OCI-LY1 (cell line): ENCODE results near the gene SLC30A3.

ENCODE experiments used
- H2AFZ ChIP-seq: fragments of 200-600 bp; sonication (generic), shearing (Covaris generic); 2 replicates; pipeline ENCODE4 v1.6.0; 2014; ENCODE audit warnings: antibody characterized with exemption, mild to moderate bottlenecking, low read length
- H3F3A ChIP-seq: fragments of 200-600 bp; sonication (generic), shearing (Covaris generic); 2 replicates; pipeline ENCODE4 v1.6.0; 2014; ENCODE audit warnings: mild to moderate bottlenecking, antibody characterized with exemption, low read length, moderate library complexity; ENCODE audit not compliant: insufficient read depth
- H3K27ac ChIP-seq: fragments of 200-600 bp; sonication (generic); 2 replicates; pipeline ENCODE4 v1.5.1; 2014; ENCODE audit warnings: low read length, mixed run types, mild to moderate bottlenecking, low read depth; ENCODE audit not compliant: poor library complexity, severe bottlenecking
- H3K27me3 ChIP-seq: fragments of 200-600 bp; sonication (generic); 2 replicates; pipeline ENCODE4 v1.6.0; 2014; ENCODE audit warnings: antibody characterized with exemption, mild to moderate bottlenecking, low read length, moderate library complexity; ENCODE audit not compliant: insufficient read depth
- H3K36me3 ChIP-seq: fragments of 200-600 bp; sonication (generic); 2 replicates; pipeline ENCODE4 v1.6.1; 2014; ENCODE audit warnings: mild to moderate bottlenecking, antibody characterized with exemption, low read length, moderate library complexity, mixed read lengths; ENCODE audit not compliant: insufficient read depth
- H3K4me1 ChIP-seq: fragments of 200-600 bp; sonication (generic); 2 replicates; pipeline ENCODE4 v1.5.1; 2014; ENCODE audit warnings: mild to moderate bottlenecking, low read length, moderate library complexity; ENCODE audit not compliant: insufficient read depth, severe bottlenecking
- H3K4me2 ChIP-seq: fragments of 200-600 bp; sonication (generic), shearing (Covaris generic); 2 replicates; pipeline ENCODE4 v1.6.1; 2014; ENCODE audit warnings: low read length
- H3K4me3 ChIP-seq: fragments of 200-600 bp; sonication (generic); 2 replicates; pipeline ENCODE4 v1.5.1; 2014; ENCODE audit warnings: low read length, low read depth, mild to moderate bottlenecking, mixed read lengths; ENCODE audit not compliant: poor library complexity, severe bottlenecking
- H3K79me2 ChIP-seq: fragments of 200-600 bp; shearing (Covaris generic); 2 replicates; pipeline ENCODE4 v1.6.1; 2016; ENCODE audit warnings: mixed run types, low read length, mixed read lengths; ENCODE audit not compliant: insufficient read depth
- H3K9ac ChIP-seq: fragments of 200-600 bp; sonication (generic), shearing (Covaris generic); 2 replicates; pipeline ENCODE4 v1.6.1; 2014; ENCODE audit warnings: mild to moderate bottlenecking, low read length, mixed read lengths
- H3K9me2 ChIP-seq: fragments of 200-600 bp; sonication (generic), shearing (Covaris generic); 2 replicates; pipeline ENCODE4 v1.6.1; 2014; ENCODE audit warnings: low read depth, mild to moderate bottlenecking, low read length, mixed read lengths
- H3K9me3 ChIP-seq: fragments of 200-600 bp; shearing (Covaris generic); 2 replicates; pipeline ENCODE4 v1.6.1; 2014; ENCODE audit warnings: low read length, mixed read lengths
- H4K20me1 ChIP-seq: fragments of 200-600 bp; sonication (generic), shearing (Covaris generic); 2 replicates; pipeline ENCODE4 v1.6.0; 2016; ENCODE audit warnings: mild to moderate bottlenecking, low read length; ENCODE audit not compliant: insufficient read depth
- EZH2 ChIP-seq: fragments of 200-600 bp; sonication (generic), shearing (Covaris generic); IDR thresholded peaks from 2 replicates; pipeline ENCODE4 v1.8.0; 2017; ENCODE audit warnings: borderline replicate concordance, mixed run types, mild to moderate bottlenecking, antibody characterized with exemption, low read length, moderate library complexity, mixed read lengths
- TF ChIP-seq, protein P1 (sequence below): fragments of 200-600 bp; sonication (generic), shearing (Covaris generic); IDR thresholded peaks from 2 replicates; pipeline ENCODE4 v1.5.1; 2017; ENCODE audit warnings: mild to moderate bottlenecking, antibody characterized with exemption, low read length, moderate library complexity, mixed read lengths

The SLC30A3 gene

DNA sequence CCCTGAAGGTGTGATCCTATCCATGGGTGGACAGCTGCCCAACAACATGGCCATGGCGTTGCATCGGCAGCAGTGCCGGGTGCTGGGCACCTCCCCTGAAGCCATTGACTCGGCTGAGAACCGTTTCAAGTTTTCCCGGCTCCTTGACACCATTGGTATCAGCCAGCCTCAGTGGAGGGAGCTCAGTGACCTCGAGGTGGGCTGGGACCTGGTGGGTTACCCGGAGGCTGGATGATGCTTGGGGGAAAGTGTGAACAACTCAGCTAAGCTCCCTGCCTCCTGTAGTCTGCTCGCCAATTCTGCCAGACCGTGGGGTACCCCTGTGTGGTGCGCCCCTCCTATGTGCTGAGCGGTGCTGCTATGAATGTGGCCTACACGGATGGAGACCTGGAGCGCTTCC, 29.5 kb downstream of the SLC30A3 start:
- no peaks in the 10 kb centered on the region for H3K9me2 ChIP-seq
- H2AFZ ChIP-seq: no peak overlapping the region
- H3K27me3 ChIP-seq: no peaks in the 10 kb centered on the region
- no peaks in the 10 kb centered on the region for H3K4me1 ChIP-seq
- no peak overlapping the region for H3K4me3 ChIP-seq
- no peak overlapping the region for H3K4me2 ChIP-seq
- no peak overlapping the region for H3K27ac ChIP-seq
- H3K36me3 ChIP-seq: peaks cover 100% of the 10 kb centered on the region
- H3K79me2 ChIP-seq: no peaks in the 10 kb centered on the region
- no peaks in the 10 kb centered on the region for H4K20me1 ChIP-seq
- TF ChIP-seq, protein P1, sequence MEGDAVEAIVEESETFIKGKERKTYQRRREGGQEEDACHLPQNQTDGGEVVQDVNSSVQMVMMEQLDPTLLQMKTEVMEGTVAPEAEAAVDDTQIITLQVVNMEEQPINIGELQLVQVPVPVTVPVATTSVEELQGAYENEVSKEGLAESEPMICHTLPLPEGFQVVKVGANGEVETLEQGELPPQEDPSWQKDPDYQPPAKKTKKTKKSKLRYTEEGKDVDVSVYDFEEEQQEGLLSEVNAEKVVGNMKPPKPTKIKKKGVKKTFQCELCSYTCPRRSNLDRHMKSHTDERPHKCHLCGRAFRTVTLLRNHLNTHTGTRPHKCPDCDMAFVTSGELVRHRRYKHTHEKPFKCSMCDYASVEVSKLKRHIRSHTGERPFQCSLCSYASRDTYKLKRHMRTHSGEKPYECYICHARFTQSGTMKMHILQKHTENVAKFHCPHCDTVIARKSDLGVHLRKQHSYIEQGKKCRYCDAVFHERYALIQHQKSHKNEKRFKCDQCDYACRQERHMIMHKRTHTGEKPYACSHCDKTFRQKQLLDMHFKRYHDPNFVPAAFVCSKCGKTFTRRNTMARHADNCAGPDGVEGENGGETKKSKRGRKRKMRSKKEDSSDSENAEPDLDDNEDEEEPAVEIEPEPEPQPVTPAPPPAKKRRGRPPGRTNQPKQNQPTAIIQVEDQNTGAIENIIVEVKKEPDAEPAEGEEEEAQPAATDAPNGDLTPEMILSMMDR: no peak
- TF ChIP-seq EZH2: no peak
- H3K9me3 ChIP-seq: no peaks in the 10 kb centered on the region
- H3F3A ChIP-seq: no peaks in the 10 kb centered on the region
- no peak overlapping the region for H3K9ac ChIP-seq

DNA sequence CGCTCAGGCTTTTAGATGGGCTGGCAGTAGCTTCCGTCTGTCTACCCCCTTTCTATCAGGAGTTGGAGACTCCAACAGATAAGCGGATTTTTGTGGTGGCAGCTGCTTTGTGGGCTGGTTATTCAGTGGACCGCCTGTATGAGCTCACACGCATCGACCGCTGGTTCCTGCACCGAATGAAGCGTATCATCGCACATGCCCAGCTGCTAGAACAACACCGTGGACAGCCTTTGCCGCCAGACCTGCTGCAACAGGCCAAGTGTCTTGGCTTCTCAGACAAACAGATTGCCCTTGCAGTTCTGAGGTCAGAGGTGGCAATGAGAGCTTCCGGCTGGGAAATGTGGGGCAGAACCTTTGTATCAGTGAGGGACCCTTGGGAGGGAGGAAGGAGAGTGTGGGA, 30.9 kb downstream of the SLC30A3 start:
- Histone ChIP-seq H3K9ac (no peak overlapping the region), H3K9me3 (no peaks in the 10 kb centered on the region), H3F3A (no peaks in the 10 kb centered on the region), H3K4me1 (no peaks in the 10 kb centered on the region), H3K9me2 (no peaks in the 10 kb centered on the region), H3K79me2 (no peaks in the 10 kb centered on the region), H2AFZ (no peak overlapping the region), H3K4me3 (no peak overlapping the region), H3K4me2 (no peak overlapping the region), H4K20me1 (no peaks in the 10 kb centered on the region), H3K27ac (no peak overlapping the region), H3K36me3 (peaks cover 100% of the 10 kb centered on the region), H3K27me3 (no peaks in the 10 kb centered on the region)
- TF ChIP-seq EZH2: no peak
- TF ChIP-seq, protein P1: no peak

GRCh38 chr2:27227501-27227900, 35.3 kb downstream of the SLC30A3 start:
- H3K4me1 ChIP-seq: no peaks in the 10 kb centered on the region
- H3K79me2 ChIP-seq: no peaks in the 10 kb centered on the region
- no peaks in the 10 kb centered on the region for H3K9me2 ChIP-seq
- H3K27ac ChIP-seq: no peak overlapping the region
- H3K4me2 ChIP-seq: no peak overlapping the region
- TF ChIP-seq, protein P1: no peak
- no peak for TF ChIP-seq EZH2
- no peaks in the 10 kb centered on the region for H3F3A ChIP-seq
- H3K9me3 ChIP-seq: no peaks in the 10 kb centered on the region
- peaks cover 99% of the 10 kb centered on the region for H3K36me3 ChIP-seq
- no peak overlapping the region for H2AFZ ChIP-seq
- no peak overlapping the region for H3K4me3 ChIP-seq
- H3K9ac ChIP-seq: no peak overlapping the region
- H4K20me1 ChIP-seq: no peaks in the 10 kb centered on the region
- no peaks in the 10 kb centered on the region for H3K27me3 ChIP-seq
